HEK293 (cell line): ENCODE results near the gene INHA.

Experiments
- CTCF ChIA-PET: fragments of 350-600 bp; formaldehyde crosslinking; extraction: SDS; loops from one replicate; lab custom pipeline; 2021; ENCODE audit warnings: antibody characterized with exemption; lab: Yijun Ruan, JAX
- POLR2A ChIA-PET: fragments of 300-600 bp; formaldehyde crosslinking; extraction: SDS; loops from one replicate; lab custom pipeline; 2020; ENCODE audit warnings: antibody characterized with exemption, inconsistent platforms; lab: Yijun Ruan, JAX
- H3K27ac ChIP-seq: fragments of 200-500 bp; sonication (Bioruptor generic); 2 replicates; pipeline ENCODE4 v1.5.1; 2014; ENCODE audit warnings: low read depth, low read length, control low read depth, inconsistent platforms; ENCODE audit errors: extremely low read depth
- H3K36me3 ChIP-seq, 2 experiments: fragments of 200-500 bp in 1 of 2; sonication (Bioruptor generic) in 1 of 2; 1 replicate in 1 of 2; 2 replicates in 1 of 2; pipeline ENCODE4 v1.5.1; 2014 to 2017; ENCODE audit warnings: inconsistent platforms in 2 of 2, low read length in 2 of 2; ENCODE audit not compliant: control insufficient read depth in 2 of 2, insufficient read depth in 1 of 2
- H3K4me1 ChIP-seq: fragments of 200-500 bp; sonication (Bioruptor generic); 2 replicates; pipeline ENCODE4 v1.5.1; 2014; ENCODE audit warnings: mild to moderate bottlenecking, low read length, inconsistent platforms; ENCODE audit not compliant: control insufficient read depth, insufficient read depth
- H3K4me3 ChIP-seq: 2 replicates; pipeline ENCODE4 v1.5.1; 2011; ENCODE audit warnings: low read depth, mild to moderate bottlenecking, control low read depth, low read length, moderate library complexity
- H3K9me3 ChIP-seq: fragments of 200-500 bp; sonication (Bioruptor generic); 2 replicates; pipeline ENCODE4 v1.5.1; 2014; ENCODE audit warnings: low read depth, low read length, inconsistent platforms; ENCODE audit not compliant: control insufficient read depth, insufficient read depth
- HOXA7 ChIP-seq: sonication (generic); formaldehyde crosslinking; IDR thresholded peaks from 2 replicates; pipeline ENCODE4 v1.8.1; 2022; ENCODE audit warnings: missing genetic modification reagents, borderline replicate concordance
- SP2 ChIP-seq: fragments of 450-650 bp; formaldehyde crosslinking; IDR thresholded peaks from 2 replicates; pipeline ENCODE4 v1.5.1; 2016; ENCODE audit warnings: missing biosample characterization, missing genetic modification characterization
- ZNF155 ChIP-seq: fragments of 450-650 bp; formaldehyde crosslinking; IDR thresholded peaks from 2 replicates; pipeline ENCODE4 v1.5.1; 2016; ENCODE audit warnings: missing biosample characterization, missing genetic modification characterization
- ZNF19 ChIP-seq: fragments of 450-650 bp; formaldehyde crosslinking; IDR thresholded peaks from 2 replicates; pipeline ENCODE4; 2016; ENCODE audit warnings: missing biosample characterization, missing genetic modification characterization, low read depth
- ZNF239 ChIP-seq: fragments of 450-650 bp; formaldehyde crosslinking; IDR thresholded peaks from 2 replicates; pipeline ENCODE4 v1.5.1; 2016; ENCODE audit warnings: missing biosample characterization, missing genetic modification characterization
- ZNF302 ChIP-seq: fragments of 450-650 bp; formaldehyde crosslinking; IDR thresholded peaks from 2 replicates; pipeline ENCODE4 v1.5.1; 2016; ENCODE audit warnings: missing biosample characterization, missing genetic modification characterization, low read depth
- ZNF354C ChIP-seq: fragments of 450-650 bp; formaldehyde crosslinking; IDR thresholded peaks from 2 replicates; pipeline ENCODE4 v1.5.1; 2016; ENCODE audit warnings: missing biosample characterization, missing genetic modification characterization, low read depth, borderline replicate concordance
- ZNF37A ChIP-seq: fragments of 450-650 bp; IDR thresholded peaks from 2 replicates; pipeline ENCODE4 v1.5.1; 2018; ENCODE audit warnings: missing biosample characterization, missing genetic modification characterization
- ZNF423 ChIP-seq: fragments of 450-650 bp; formaldehyde crosslinking; IDR thresholded peaks from 2 replicates; pipeline ENCODE4 v1.5.1; 2016; ENCODE audit warnings: missing biosample characterization, missing genetic modification characterization
- ZNF530 ChIP-seq: fragments of 450-650 bp; formaldehyde crosslinking; IDR thresholded peaks from 2 replicates; pipeline ENCODE4 v1.5.1; 2016; ENCODE audit warnings: low read depth, missing biosample characterization, missing genetic modification characterization
- ZNF561 ChIP-seq: fragments of 450-650 bp; IDR thresholded peaks from 2 replicates; pipeline ENCODE4 v1.5.1; 2018; ENCODE audit warnings: missing biosample characterization, missing genetic modification characterization, borderline replicate concordance
- ZNF654 ChIP-seq: fragments of 450-650 bp; formaldehyde crosslinking; IDR thresholded peaks from 2 replicates; pipeline ENCODE4 v1.5.1; 2016; ENCODE audit warnings: low read depth, missing biosample characterization, missing genetic modification characterization
- TF ChIP-seq, protein P1 (sequence below): fragments of 450-650 bp; formaldehyde crosslinking; IDR thresholded peaks from 2 replicates; pipeline ENCODE4 v1.5.1; 2016; ENCODE audit warnings: missing biosample characterization, missing genetic modification characterization
- TF ChIP-seq, protein P2 (sequence below): fragments of 450-650 bp; IDR thresholded peaks from 2 replicates; pipeline ENCODE4 v1.5.1; 2018; ENCODE audit warnings: missing biosample characterization, missing genetic modification characterization
- TF ChIP-seq, protein P3 (sequence below): fragments of 450-650 bp; formaldehyde crosslinking; IDR thresholded peaks from 2 replicates; pipeline ENCODE4 v1.5.0; 2017; ENCODE audit warnings: missing biosample characterization, missing genetic modification characterization, borderline replicate concordance
- TF ChIP-seq, protein P4 (sequence below): fragments of 450-650 bp; formaldehyde crosslinking; IDR thresholded peaks from 2 replicates; pipeline ENCODE4 v1.5.1; 2016; ENCODE audit warnings: missing biosample characterization, missing genetic modification characterization
- TF ChIP-seq, protein P5 (sequence below): fragments of 450-650 bp; formaldehyde crosslinking; IDR thresholded peaks from 2 replicates; pipeline ENCODE4 v1.5.1; 2016; ENCODE audit warnings: missing biosample characterization, missing genetic modification characterization
- TF ChIP-seq, protein P6 (sequence below): fragments of 450-650 bp; formaldehyde crosslinking; IDR thresholded peaks from 2 replicates; pipeline ENCODE4 v1.5.1; 2017; ENCODE audit warnings: missing biosample characterization, missing genetic modification characterization

The INHA gene

DNA sequence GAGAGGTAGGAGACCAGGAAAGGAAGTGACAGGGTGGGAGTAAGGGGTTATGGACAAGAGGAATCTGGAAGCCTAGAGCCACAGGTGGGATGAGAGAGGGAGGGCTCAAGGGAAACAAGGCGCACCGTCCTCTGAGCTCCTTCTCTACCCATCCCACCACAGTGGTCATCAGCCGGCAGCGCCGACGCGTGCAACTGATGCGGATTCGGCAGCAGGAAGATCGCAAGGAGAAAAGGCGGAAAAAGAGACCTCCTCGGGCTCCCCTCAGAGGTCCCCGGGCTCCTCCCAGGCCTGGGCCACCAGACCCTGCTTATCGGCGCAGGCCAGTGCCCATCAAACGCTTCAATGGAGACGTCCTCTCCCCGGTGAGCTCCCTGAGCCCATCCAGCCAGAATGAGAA lies 23.1 kb upstream of the INHA start:
- Histone ChIP-seq H3K4me1 (peaks cover 3% of the 10 kb centered on the region; the same call in 1 of the 2 replicates), H3K36me3 (peaks cover 0 to 3% of the 10 kb centered on the region in 2 experiments; a peak in 1 of 3 replicates), H3K27ac (no peak overlapping the region), H3K9me3 (no peaks in the 10 kb centered on the region), H3K4me3 (no peak overlapping the region)
- POLR2A ChIA-PET, result no interaction called here
- CTCF ChIA-PET, result interaction anchor here (0.6 to 1.4 kb wide), 6 partner anchors 19 to 156 kb away, joined by 3 to 4 read pairs (median 3); no protein-coding TSS in a partner anchor
- TF ChIP-seq, protein P1, sequence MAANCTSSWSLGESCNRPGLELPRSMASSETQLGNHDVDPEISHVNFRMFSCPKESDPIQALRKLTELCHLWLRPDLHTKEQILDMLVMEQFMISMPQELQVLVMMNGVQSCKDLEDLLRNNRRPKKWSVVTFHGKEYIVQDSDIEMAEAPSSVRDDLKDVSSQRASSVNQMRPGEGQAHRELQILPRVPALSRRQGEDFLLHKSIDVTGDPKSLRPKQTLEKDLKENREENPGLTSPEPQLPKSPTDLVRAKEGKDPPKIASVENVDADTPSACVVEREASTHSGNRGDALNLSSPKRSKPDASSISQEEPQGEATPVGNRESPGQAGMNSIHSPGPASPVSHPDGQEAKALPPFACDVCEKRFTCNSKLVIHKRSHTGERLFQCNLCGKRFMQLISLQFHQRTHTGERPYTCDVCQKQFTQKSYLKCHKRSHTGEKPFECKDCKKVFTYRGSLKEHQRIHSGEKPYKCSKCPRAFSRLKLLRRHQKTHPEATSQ, result no peak
- TF ChIP-seq ZNF530 (no peak), ZNF239 (tag by site-specific recombination) (no peak), ZNF302 (tag by site-specific recombination) (no peak), SP2 (no peak), ZNF354C (tag by site-specific recombination) (no peak), ZNF423 (tag by site-specific recombination) (no peak), ZNF654 (tag by site-specific recombination) (no peak), ZNF19 (no peak), ZNF155 (tag by site-specific recombination) (no peak), ZNF37A (tag by site-specific recombination) (no peak), ZNF561 (tag by site-specific recombination) (no peak), HOXA7 (CRISPR knock-in tag) (no peak)
- TF ChIP-seq, protein P2, sequence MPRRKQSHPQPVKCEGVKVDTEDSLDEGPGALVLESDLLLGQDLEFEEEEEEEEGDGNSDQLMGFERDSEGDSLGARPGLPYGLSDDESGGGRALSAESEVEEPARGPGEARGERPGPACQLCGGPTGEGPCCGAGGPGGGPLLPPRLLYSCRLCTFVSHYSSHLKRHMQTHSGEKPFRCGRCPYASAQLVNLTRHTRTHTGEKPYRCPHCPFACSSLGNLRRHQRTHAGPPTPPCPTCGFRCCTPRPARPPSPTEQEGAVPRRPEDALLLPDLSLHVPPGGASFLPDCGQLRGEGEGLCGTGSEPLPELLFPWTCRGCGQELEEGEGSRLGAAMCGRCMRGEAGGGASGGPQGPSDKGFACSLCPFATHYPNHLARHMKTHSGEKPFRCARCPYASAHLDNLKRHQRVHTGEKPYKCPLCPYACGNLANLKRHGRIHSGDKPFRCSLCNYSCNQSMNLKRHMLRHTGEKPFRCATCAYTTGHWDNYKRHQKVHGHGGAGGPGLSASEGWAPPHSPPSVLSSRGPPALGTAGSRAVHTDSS, result no peak
- TF ChIP-seq, protein P3, sequence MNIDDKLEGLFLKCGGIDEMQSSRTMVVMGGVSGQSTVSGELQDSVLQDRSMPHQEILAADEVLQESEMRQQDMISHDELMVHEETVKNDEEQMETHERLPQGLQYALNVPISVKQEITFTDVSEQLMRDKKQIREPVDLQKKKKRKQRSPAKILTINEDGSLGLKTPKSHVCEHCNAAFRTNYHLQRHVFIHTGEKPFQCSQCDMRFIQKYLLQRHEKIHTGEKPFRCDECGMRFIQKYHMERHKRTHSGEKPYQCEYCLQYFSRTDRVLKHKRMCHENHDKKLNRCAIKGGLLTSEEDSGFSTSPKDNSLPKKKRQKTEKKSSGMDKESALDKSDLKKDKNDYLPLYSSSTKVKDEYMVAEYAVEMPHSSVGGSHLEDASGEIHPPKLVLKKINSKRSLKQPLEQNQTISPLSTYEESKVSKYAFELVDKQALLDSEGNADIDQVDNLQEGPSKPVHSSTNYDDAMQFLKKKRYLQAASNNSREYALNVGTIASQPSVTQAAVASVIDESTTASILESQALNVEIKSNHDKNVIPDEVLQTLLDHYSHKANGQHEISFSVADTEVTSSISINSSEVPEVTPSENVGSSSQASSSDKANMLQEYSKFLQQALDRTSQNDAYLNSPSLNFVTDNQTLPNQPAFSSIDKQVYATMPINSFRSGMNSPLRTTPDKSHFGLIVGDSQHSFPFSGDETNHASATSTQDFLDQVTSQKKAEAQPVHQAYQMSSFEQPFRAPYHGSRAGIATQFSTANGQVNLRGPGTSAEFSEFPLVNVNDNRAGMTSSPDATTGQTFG (tag by site-specific recombination), result no peak
- TF ChIP-seq, protein P4, sequence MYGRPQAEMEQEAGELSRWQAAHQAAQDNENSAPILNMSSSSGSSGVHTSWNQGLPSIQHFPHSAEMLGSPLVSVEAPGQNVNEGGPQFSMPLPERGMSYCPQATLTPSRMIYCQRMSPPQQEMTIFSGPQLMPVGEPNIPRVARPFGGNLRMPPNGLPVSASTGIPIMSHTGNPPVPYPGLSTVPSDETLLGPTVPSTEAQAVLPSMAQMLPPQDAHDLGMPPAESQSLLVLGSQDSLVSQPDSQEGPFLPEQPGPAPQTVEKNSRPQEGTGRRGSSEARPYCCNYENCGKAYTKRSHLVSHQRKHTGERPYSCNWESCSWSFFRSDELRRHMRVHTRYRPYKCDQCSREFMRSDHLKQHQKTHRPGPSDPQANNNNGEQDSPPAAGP (tag by site-specific recombination), result no peak
- TF ChIP-seq, protein P5, sequence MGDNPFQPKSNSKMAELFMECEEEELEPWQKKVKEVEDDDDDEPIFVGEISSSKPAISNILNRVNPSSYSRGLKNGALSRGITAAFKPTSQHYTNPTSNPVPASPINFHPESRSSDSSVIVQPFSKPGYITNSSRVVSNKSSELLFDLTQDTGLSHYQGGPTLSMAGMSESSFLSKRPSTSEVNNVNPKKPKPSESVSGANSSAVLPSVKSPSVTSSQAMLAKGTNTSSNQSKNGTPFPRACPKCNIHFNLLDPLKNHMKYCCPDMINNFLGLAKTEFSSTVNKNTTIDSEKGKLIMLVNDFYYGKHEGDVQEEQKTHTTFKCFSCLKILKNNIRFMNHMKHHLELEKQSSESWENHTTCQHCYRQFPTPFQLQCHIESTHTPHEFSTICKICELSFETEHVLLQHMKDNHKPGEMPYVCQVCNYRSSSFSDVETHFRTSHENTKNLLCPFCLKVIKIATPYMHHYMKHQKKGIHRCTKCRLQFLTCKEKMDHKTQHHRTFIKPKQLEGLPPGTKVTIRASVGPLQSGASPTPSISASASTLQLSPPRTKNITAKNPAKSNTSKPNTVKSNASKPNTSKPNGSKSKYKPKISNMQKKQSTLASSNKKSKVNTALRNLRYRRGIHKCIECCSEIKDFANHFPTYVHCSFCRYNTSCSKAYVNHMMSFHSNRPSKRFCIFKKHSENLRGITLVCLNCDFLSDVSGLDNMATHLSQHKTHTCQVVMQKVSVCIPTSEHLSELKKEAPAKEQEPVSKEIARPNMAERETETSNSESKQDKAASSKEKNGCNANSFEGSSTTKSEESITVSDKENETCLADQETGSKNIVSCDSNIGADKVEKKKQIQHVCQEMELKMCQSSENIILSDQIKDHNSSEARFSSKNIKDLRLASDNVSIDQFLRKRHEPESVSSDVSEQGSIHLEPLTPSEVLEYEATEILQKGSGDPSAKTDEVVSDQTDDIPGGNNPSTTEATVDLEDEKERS (tag by site-specific recombination), result no peak
- TF ChIP-seq, protein P6, sequence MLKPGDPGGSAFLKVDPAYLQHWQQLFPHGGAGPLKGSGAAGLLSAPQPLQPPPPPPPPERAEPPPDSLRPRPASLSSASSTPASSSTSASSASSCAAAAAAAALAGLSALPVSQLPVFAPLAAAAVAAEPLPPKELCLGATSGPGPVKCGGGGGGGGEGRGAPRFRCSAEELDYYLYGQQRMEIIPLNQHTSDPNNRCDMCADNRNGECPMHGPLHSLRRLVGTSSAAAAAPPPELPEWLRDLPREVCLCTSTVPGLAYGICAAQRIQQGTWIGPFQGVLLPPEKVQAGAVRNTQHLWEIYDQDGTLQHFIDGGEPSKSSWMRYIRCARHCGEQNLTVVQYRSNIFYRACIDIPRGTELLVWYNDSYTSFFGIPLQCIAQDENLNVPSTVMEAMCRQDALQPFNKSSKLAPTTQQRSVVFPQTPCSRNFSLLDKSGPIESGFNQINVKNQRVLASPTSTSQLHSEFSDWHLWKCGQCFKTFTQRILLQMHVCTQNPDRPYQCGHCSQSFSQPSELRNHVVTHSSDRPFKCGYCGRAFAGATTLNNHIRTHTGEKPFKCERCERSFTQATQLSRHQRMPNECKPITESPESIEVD (tag by site-specific recombination), result no peak
